ENCODE results near the gene KIRREL2. TPM values are rescaled to one million over a fixed set of nuclear protein-coding genes. Genes with fewer than 3 reads are reported as not detected.
"Not testable (repeated sequence)": the region's sequence is repeated elsewhere in the genome, so short reads cannot be mapped to it uniquely, and the experiment has no call there.

The KIRREL2 gene
- total RNA-seq, 1 experiment from 2014 or later, result not detected

DNA sequence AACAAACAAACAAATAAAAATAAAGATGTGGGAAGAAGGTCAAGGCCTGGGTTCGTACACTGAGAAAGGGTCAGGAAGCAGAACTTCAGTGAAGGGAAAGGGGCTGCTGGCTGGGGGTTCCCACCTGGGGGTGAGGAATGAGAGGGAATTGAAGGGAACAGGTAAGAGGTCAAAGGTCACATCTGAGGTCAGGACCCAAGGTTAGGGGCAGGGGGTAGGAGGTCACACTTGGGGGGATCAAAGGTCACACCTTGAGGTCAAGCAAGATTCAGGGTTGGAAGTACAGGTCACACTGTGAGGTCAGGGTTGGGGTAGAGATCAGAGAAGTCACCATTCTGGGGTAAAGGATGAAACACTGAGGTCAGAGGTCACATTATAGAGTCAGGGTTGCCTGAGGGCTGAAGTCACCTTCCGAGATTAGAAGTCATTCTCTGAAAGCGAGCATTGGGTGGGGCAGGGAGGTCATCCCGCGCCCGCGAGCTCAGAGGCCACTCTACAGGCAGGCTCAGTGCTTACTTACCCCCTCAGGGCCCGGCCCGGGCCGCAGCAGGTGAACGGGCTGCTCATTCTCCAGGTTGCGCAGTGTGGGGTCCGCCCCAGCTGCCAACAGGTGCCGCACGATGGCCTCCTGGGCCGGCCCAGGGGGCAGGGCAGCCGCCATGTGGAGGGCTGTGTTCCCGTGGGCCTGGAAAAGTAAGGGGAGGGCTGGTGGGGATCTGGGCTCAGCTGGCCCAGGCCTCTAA is 32.8 kb downstream of the KIRREL2 start:
- peaks cover 6% of the 10 kb centered on the region; the same call in 1 of the 2 replicates for H3K36me3 ChIP-seq (ENCODE audit: low read depth, low read length)
- intact Hi-C loops (cut with micrococcal nuclease), result no loop called here
- no peaks in the 10 kb centered on the region for H3K27me3 ChIP-seq (ENCODE audit: low read length)
- no TSS peak for BruUV-seq (replicated peaks)
- H2AFZ ChIP-seq (ENCODE audit: low read length), result no peak overlapping the region
- DNase-seq (no peak), ATAC-seq (no peak)
- CTCF ChIA-PET, result no interaction called here
- POLR2A ChIA-PET (ENCODE audit: unreplicated experiment), result no interaction called here
- TF ChIP-seq EZH2 (IDR thresholded peaks at IDR 0.05; ENCODE audit: low read length, unreplicated experiment), result no peak
- no peak for TF ChIP-seq CTCF (conservative IDR thresholded peaks at IDR 0.05; ENCODE audit: low read depth, low read length)
- TF ChIP-seq EZH2phosphoT487 (IDR thresholded peaks at IDR 0.05; ENCODE audit: borderline replicate concordance, low read length), result no peak
- H3K9ac ChIP-seq (ENCODE audit: low read length), result no peak overlapping the region
- H3K4me3 ChIP-seq (ENCODE audit: low read length), result no peak overlapping the region
- no peaks in the 10 kb centered on the region for H4K20me1 ChIP-seq (ENCODE audit: low read length)
- no peaks in the 10 kb centered on the region for H3K4me1 ChIP-seq (ENCODE audit: insufficient read depth, low read length)
- H3K4me2 ChIP-seq (ENCODE audit: low read length), result no peak overlapping the region
- H3K79me2 ChIP-seq (ENCODE audit: low read length), result no peaks in the 10 kb centered on the region
- H3K27ac ChIP-seq (ENCODE audit: low read length), result no peak overlapping the region
- no peaks in the 10 kb centered on the region for H3F3A ChIP-seq (ENCODE audit: low read length, unreplicated experiment)
- H3K9me3 ChIP-seq (ENCODE audit: low read length), result no peaks in the 10 kb centered on the region
- H3K9me2 ChIP-seq (replicated peaks; ENCODE audit: low read length), result no peaks in the 10 kb centered on the region

- no peaks in the 10 kb centered on the region for H3K9me3 ChIP-seq (ENCODE audit: low read length)
- DNase-seq (no peak), ATAC-seq (no peak)
- H3K4me2 ChIP-seq (ENCODE audit: low read length), result no peak overlapping the region
- intact Hi-C loops (cut with micrococcal nuclease), result no loop called here
- no peak overlapping the region for H3K27ac ChIP-seq (ENCODE audit: low read length)
- no peak overlapping the region for H3K9ac ChIP-seq (ENCODE audit: low read length)
- TF ChIP-seq CTCF (conservative IDR thresholded peaks at IDR 0.05; ENCODE audit: low read depth, low read length), result no peak
- TF ChIP-seq EZH2 (IDR thresholded peaks at IDR 0.05; ENCODE audit: low read length, unreplicated experiment), result no peak
- TF ChIP-seq EZH2phosphoT487 (IDR thresholded peaks at IDR 0.05; ENCODE audit: borderline replicate concordance, low read length), result no peak
- H2AFZ ChIP-seq (ENCODE audit: low read length), result no peak overlapping the region
- H3K79me2 ChIP-seq (ENCODE audit: low read length), result no peaks in the 10 kb centered on the region
- no TSS peak for BruUV-seq (replicated peaks)
- H3F3A ChIP-seq (ENCODE audit: low read length, unreplicated experiment), result no peaks in the 10 kb centered on the region
- H3K4me1 ChIP-seq (ENCODE audit: insufficient read depth, low read length), result no peaks in the 10 kb centered on the region
- POLR2A ChIA-PET (ENCODE audit: unreplicated experiment), result no interaction called here
- H3K4me3 ChIP-seq (ENCODE audit: low read length), result no peak overlapping the region
- H3K27me3 ChIP-seq (ENCODE audit: low read length), result no peaks in the 10 kb centered on the region
- no peaks in the 10 kb centered on the region for H4K20me1 ChIP-seq (ENCODE audit: low read length)
- CTCF ChIA-PET, result no interaction called here
- H3K9me2 ChIP-seq (replicated peaks; ENCODE audit: low read length), result no peaks in the 10 kb centered on the region
- H3K36me3 ChIP-seq (ENCODE audit: low read depth, low read length), result peaks cover 6% of the 10 kb centered on the region; the same call in 1 of the 2 replicates
Measured at GRCh38 chr19:35890113-35890650, 33.5 kb downstream of the KIRREL2 start.

- intact Hi-C loops (cut with micrococcal nuclease); H3K27ac ChIP-seq (ENCODE audit: low read length); BruUV-seq (replicated peaks); H3K36me3 ChIP-seq (ENCODE audit: low read depth, low read length); H3K9ac ChIP-seq (ENCODE audit: low read length); CTCF ChIA-PET; H3K79me2 ChIP-seq (ENCODE audit: low read length); DNase-seq; ATAC-seq; H3F3A ChIP-seq (ENCODE audit: low read length, unreplicated experiment); H3K9me2 ChIP-seq (replicated peaks; ENCODE audit: low read length); H3K4me1 ChIP-seq (ENCODE audit: insufficient read depth, low read length); H3K4me3 ChIP-seq (ENCODE audit: low read length); H2AFZ ChIP-seq (ENCODE audit: low read length); H3K27me3 ChIP-seq (ENCODE audit: low read length); H3K4me2 ChIP-seq (ENCODE audit: low read length); H4K20me1 ChIP-seq (ENCODE audit: low read length); H3K9me3 ChIP-seq (ENCODE audit: low read length); POLR2A ChIA-PET (ENCODE audit: unreplicated experiment): not testable (repeated sequence)
Measured at GRCh38 chr19:35891819-35892218, 35.1 kb downstream of the KIRREL2 start.

Measured in PC-3 (cell line).